Transverse colon (tissue), 3 donors: ENCODE results near the gene RCSD1.

ENCODE experiments used
- POLR2A ChIP-seq: fragments of 450-650 bp; IDR thresholded peaks from one replicate; pipeline ENCODE4 v1.6.1; 2016; ENCODE audit warnings: antibody characterized with exemption, mild to moderate bottlenecking, moderate library complexity
- TF ChIP-seq, protein P1 (sequence below), 5 experiments: fragments of 200-600 bp in 3 of 5; fragments of 450-650 bp in 2 of 5; sonication (generic) in 3 of 5; IDR thresholded peaks; 1 replicate in 2 of 5; 2 replicates in 3 of 5; pipeline ENCODE4 v1.5.1; 2016 to 2017; ENCODE audit warnings: antibody characterized with exemption in 5 of 5, inconsistent platforms in 3 of 5, mild to moderate bottlenecking in 2 of 5, moderate library complexity in 1 of 5

DNA sequence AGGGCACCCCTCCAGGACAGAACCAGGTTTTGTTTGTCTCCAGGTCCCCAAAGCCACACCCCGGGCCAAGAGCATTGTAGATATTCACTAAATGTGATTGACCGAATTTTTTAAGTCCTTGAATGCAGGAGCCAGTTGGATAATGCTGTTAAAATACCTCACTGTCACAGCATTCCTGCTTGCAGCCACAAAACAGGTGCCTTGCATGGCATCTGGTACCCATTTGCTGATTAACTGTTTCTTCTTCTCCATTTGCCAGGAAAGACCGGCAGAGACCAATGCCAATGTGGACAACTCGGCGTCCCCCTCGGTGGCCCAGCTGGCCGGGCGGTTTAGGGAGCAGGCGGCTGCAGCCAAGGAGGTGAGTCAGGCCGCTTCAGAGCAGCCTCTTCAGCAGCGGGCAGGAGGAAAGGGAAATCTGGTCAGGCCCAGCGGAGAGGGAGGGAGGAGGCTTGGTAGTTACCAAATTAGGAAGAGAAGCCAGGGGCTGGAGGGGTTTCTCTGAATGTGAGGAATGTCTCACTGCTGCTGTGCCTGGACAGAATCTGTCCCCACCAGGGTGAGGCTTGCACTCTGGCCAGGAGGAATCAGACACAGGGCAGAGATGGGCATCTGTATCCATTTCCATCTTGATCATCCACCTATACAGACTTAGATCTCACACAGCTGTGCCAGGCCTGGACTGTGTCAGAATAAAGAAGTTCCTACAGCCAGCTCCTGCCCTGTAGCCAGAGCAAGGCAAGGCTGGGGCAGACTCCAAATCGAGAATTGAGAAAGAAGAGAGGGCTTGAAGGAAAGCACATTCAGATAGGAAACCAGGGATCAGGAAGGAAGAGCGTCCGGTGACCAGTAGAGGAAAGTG, 53.8 kb downstream of the RCSD1 start:
- TF ChIP-seq, protein P1, sequence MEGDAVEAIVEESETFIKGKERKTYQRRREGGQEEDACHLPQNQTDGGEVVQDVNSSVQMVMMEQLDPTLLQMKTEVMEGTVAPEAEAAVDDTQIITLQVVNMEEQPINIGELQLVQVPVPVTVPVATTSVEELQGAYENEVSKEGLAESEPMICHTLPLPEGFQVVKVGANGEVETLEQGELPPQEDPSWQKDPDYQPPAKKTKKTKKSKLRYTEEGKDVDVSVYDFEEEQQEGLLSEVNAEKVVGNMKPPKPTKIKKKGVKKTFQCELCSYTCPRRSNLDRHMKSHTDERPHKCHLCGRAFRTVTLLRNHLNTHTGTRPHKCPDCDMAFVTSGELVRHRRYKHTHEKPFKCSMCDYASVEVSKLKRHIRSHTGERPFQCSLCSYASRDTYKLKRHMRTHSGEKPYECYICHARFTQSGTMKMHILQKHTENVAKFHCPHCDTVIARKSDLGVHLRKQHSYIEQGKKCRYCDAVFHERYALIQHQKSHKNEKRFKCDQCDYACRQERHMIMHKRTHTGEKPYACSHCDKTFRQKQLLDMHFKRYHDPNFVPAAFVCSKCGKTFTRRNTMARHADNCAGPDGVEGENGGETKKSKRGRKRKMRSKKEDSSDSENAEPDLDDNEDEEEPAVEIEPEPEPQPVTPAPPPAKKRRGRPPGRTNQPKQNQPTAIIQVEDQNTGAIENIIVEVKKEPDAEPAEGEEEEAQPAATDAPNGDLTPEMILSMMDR (IDR thresholded peaks at IDR 0.05): no peak
- no peak for TF ChIP-seq POLR2A
